Inflammatory macrophage treated with lipopolysaccharide for 4 hours (primary cell): ENCODE measurements around the gene ZNF770.
"Not testable (repeated sequence)": the region's sequence is repeated elsewhere in the genome, so short reads cannot be mapped to it uniquely, and the experiment has no call there.

Experiments
- DNase-seq: peaks from one replicate; pipeline ENCODE4 v3.0.0-alpha.2; 2020

The ZNF770 gene

DNA sequence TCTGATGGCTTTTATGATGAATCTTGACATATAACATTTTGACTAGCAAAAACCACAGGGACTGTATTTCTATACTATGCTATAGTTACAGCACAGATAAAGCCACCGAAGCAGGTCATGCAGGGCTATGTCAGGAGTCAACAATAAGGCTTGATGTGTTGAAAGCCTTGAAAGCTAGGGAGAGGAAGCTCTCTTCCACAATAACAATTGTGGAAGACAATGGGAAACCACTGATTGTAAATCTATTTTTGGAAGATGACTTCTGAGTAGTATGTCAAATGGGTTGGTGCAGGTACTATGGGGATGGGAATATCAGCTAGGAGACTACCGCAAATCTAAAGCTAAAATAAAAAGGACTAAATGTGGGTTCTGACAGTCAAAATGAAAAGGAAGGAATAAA is 14.6 kb downstream of the ZNF770 start:
- no peak for DNase-seq

DNA sequence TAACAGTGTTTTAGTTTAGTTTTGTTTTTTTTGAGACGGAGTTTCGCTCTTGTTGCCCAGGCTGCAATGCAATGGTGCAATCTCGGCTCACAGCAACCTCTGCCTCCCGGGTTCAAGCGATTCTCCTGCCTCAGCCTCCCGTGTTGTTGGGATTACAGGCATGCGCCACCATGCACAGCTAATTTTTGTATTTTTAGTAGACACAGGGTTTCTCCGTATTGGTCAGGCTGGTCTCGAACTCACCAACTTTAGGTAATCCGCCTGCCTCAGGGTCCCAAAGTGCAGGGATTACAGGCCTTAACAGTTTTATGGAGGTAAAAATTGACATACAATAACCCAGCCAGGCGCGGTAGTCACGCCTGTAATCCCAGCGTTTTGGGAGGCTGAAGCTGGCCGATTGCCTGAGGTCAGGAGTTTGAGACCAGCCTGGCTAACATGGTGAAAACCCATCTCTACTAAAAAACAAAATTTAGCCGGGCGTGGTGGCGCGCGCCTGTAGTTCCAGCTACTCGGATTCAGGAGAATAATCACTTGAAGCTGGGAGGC is 17.9 kb downstream of the ZNF770 start:
- DNase-seq: not testable (repeated sequence)

DNA sequence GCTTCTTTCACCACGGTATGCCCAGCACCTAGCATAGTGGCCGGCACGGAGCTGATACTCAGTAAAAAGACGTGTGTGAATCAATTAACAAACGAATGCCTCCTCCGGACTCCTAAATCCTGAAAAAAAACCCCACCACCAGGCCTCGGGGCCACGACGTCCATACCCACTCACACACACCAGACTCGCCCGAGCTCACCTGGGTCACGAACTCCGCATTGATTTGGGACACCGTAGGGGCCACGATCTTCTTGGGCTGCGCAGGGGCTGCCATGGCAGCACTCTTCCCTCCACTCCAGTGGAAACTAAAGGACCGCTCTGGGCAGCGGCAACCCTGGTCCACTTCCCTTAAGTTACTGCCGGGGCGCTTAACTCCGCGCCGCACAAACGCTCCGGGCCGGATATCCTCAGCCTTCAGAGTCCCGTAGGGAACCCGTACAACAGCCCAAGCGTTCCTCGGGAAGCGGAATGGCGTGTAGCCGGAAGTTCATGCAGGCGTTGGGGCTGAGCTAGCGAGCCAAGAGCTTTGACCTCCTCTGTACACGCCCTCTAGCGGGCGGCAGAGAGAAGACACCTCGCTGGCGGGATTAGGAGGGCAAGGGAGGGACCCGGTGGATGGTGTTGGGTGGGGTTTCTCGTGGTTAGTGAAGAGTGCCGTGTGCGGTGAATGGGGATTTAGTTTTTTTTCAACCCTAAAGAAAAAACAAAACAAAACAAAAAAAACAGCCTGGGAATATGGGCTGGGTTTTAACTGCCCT is 18.6 kb downstream of the ZNF770 start, which contains the start of gene AQR:
Gene AQR (minus strand): TSS at position 403 of the 758 bp plus-strand sequence. CDS start 129 bp downstream, at position 274.
- peak; percentile 99 for DNase-seq

DNA sequence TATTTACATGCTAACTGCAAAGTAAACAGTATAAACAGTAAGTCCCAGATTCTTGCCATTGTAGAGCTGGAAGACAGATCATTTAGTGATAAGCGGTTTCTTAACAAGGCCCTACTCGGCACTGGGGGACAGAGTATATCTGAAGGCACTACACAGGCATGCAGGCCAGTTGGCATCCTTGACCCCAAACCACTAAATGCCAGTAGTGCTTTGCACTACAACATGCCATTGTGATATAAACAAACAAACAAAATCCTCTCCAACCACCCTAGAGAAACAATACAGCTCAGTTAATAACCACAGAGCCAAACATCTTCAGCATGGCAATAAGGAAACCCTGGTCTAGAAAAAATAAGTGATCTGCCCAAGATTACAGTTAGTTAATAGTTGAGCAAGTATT is 23.8 kb downstream of the ZNF770 start:
- DNase-seq: no peak

DNA sequence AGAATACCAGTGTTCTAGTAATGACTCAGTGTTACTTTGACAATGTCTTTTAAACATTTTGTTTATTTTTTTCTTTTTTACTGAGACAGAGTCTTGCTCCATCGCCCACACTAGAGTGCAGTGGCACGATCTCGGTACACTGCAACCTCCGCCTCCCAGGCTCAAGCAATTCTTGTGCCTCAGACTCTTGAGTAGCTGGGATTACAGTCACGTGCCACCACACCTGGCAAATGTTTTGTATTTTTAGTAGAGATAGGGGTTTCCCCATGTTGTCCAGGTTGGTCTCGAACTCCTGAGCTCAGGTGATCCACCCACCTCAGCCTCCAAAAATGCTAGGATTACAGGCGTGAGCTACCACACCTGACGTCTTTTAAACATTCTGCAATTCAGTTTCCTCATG is 34.2 kb downstream of the ZNF770 start:
- no peak for DNase-seq

DNA sequence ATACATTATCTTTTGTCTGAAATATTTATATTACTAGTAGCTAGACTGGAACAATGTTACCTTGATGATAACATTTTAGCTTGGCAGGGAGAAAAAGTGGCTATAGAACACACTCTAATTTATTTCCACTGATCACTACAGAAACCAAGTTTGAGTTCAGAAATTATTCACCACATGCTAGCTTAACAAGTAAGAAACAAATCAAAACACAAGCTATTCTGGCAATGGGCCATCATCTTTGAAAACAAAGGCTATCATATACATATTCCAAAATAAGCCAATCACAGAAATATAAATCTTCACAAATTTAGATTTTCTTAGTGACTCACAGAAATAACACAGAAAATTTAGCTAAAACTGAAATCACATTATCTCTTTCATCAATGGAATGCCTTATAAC is 35.6 kb downstream of the ZNF770 start:
- no peak for DNase-seq

DNA sequence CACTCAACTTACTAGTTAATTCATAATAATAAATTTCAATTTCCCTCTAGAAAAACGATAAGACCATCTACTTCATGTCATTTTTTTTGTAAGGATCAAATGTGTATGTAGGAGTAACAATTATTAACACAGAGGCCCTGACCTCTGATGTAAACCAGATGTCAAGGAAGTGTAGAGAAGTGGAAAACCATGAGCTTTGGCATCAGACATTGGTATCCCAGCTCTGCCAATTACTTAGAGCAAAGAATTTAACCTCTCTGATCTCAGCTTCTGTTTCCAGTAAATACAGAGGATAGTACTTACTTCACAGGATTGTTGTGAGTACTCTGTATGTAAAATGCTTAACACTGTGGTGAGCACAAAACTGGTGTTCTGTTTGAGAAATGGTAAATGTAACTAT is 36.1 kb downstream of the ZNF770 start:
- DNase-seq: no peak

DNA sequence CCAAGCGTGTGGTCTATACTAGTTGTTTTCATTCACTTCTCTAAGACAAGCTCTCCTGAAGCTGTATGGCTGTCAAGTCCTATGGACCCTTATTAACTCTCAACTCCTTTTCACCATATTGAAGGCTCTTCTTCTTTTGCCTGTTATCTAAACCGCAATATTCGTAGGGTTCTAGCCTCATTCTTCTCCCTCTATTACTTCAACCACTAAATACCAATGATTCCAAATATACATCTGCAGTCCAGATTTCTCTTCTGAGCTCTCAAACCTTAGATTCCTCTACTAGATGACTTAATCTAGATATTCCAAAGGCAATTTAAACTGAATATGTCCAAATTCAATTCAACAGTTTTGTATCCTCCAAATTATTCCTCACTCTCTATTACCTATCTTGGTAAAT is 43.2 kb downstream of the ZNF770 start:
- DNase-seq: no peak

DNA sequence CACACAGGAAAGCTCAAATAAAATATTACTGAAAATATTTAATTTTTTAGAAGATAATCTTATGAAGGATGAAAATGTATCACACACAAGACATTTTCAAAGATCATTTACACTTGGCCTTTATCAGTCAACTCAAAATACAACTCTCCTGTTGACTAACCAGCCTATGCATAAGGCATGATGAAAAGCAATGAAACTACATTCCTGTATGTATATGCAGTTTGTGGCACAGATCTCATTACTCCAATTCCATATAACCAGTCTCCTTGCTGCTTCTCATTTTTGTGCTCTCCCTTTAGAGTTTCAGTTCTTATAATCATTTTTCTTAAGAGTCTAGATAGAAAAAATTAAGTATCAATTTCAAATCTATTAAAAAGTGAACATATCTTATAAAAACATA is 44.4 kb downstream of the ZNF770 start:
- DNase-seq: no peak

DNA sequence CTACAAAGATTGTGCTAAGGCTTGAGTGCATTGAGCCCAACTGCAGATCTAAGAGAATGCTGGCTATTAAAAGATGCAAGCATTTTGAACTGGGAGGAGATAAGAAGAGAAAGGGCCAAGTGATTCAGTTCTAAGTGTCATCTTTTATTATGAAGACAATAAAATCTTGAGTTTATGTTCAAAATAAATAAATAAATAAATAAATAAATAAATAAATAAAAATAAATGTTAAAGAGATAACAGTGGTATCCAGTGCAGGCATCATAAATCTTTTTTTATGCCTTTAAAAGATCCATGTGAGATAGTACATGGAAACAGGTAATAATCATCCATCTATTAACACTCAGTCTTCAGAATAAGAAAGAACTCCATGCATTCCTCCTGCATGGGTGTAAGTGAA is 44.8 kb downstream of the ZNF770 start:
- DNase-seq: not testable (repeated sequence)

DNA sequence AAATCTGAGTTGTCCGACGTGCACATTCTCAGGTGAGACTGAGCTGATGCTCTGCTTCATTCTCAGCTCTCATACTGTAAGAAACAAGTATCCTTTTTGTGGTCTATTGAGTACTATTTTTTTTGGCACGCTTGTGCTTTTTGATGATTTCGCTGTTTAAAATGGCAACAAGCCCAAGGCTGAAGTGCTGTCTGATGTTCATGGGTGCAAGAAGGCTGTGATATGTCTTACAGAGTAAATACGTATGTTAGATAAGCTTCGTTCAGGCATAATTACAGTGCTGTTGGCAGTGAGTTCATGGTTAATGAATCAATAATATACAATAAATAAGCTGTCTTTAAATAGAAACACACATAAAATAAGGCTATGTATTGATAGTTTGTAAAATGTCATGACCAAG is 45.7 kb downstream of the ZNF770 start:
- DNase-seq: no peak

DNA sequence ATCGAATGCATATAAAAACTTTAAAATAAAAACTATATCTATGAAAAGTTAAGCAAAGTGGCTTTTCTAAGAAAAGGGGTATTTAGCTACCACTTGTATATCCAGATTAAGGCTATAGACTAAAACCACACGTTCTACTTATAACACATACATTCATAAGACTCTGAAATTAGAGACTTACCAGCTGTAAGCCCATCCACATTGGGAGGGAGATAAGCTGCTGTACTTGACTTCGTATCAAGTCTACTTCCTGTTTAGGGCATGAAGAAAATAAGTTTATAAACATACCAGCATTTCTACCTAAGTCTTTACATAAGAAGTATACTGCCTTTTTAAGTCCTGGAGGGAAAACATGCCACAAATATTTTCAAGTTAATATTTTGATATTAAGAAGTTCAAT is 46.3 kb downstream of the ZNF770 start:
- no peak for DNase-seq

DNA sequence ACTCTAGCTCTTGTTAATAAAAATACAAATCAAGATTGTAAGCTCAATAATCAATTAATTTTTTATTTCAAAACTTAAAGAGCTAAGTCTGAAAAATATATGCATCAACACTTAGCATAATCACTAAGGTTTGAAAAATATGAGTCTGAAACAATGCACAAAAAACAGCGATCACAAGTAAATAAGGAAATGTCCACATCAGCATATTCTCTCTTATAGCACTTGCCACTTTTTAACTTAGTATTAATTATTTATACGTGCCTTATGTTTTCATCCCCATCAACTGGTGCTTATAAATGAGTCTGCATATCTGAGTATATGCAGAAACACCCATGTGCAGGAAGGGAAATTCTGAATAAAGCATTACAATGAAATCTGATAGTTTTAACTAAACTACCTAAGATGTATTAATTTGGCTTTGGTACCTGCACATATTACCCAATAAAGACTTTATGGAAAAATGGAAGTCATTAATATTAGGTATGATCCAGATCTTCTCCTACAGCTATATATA is 46.8 kb downstream of the ZNF770 start:
- no peak for DNase-seq

DNA sequence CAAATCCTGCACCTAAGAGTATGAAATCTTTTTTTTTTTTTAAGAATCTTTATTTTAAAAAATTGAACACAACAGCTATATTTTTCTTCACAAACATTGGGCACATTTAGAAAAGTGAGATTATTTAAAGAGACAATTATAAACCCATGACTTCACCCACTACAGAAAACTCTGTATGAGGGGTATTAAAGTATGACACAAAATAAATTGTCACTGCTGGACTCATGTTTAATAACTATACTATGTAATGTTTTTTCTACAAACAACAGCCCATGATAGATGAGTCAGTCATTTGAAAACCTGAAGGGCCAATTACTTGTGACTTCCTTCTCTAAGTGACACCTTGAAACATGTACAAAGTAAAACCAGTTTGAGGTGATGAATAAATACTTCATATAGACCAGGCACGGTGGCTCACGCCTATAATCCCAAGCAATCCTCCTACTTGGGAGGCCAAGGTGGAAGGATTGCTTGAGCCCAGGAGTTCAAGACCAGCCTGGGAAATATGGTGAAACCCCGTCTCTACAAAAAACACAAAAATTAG is 54.6 kb downstream of the ZNF770 start:
- no peak for DNase-seq

DNA sequence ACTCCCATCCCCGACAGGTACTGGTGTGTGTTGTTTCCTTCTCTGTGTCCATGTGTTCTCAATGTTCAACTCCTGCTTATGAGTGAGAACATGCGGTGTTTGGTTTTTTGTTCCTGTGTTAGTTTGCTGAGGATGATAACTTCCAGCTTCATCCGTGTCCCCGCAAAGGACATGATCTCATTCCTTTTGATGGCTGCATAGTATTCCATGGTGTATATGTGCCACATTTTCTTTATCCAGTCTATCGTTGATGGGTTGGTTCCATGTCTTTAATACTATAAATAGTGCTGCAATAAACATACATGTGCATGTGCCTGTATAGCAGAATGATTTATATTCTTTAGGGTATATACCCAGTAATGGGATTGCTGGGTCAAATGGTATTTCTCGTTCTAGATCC is 59.7 kb downstream of the ZNF770 start:
- not testable (repeated sequence) for DNase-seq
